Measurements from ENCODE around the gene CCR6. TPM values are rescaled to one million over a fixed set of nuclear protein-coding genes. Genes with fewer than 3 reads are reported as not detected.

Gene CCR6
- total and polyA plus RNA-seq, 10 of the 15 experiments (the other 5 are each of a cell fraction or from before 2014, with no cell fraction given): 2.2 to 7.6 (median 6.7) TPM

DNA sequence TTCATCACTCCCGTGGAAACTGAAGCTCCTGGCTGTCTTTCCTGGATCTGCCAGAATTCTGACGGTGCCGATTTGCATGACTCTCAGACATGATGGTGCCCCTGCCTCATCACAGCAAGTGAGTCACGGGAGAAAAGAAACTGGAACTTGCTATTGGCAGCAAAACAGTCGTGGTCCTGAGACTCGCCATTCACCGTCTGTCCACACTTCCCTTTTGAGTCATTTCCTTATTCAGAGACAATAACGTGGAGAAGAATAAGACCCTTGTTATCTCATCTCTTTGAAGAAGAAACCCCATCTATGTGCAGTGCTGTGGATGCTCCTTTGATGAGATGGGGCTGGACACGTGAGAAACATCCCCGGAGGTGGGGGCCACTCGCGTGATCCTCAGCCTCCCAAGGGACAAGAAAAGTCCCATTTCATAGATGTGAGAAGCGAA lies 30.6 kb downstream of the CCR6 start (continued):
- TF ChIP-seq SMARCA5 (IDR thresholded peaks at IDR 0.05) (no peak), BCL11A (IDR thresholded peaks at IDR 0.05; ENCODE audit: low read depth, low read length) (peak; percentile 60; the same call in 1 of the 2 replicates), RFX5 (IDR thresholded peaks at IDR 0.05; ENCODE audit: low read depth, low read length) (peak; percentile 57; the same call in 1 of the 2 replicates), KAT2A (conservative IDR thresholded peaks at IDR 0.05; ENCODE audit: control insufficient read depth, low read depth, low read length) (no peak), RUNX3 (IDR thresholded peaks at IDR 0.05; ENCODE audit: low read length) (peak; percentile 70), POU2F2 (IDR thresholded peaks at IDR 0.05; ENCODE audit: borderline replicate concordance, low read depth, low read length) (peak; percentile 74; the same call in 1 of the 3 replicates), MYC (IDR thresholded peaks at IDR 0.05; ENCODE audit: insufficient read depth, insufficient read length, insufficient replicate concordance, low read length, severe bottlenecking) (no peak), EGR1 (IDR thresholded peaks at IDR 0.05; ENCODE audit: borderline replicate concordance in 1 of 2, low read depth in 2 of 2, low read length in 2 of 2) (0 out of 3 replicates have a peak, but pooled peaks of 1 of the 2 experiments have one; percentile 37), CHD2 (IDR thresholded peaks at IDR 0.05; ENCODE audit: borderline replicate concordance, low read depth, low read length) (peak; percentile 46; the same call in 1 of the 2 replicates), IKZF1 (conservative IDR thresholded peaks at IDR 0.05) (peak; percentile 73; the same call in 1 of the 2 replicates), SUZ12 (IDR thresholded peaks at IDR 0.05; ENCODE audit: unreplicated experiment) (no peak), ATF7 (IDR thresholded peaks at IDR 0.05; ENCODE audit: low read depth) (peak; percentile 75), HDAC6 (IDR thresholded peaks at IDR 0.05; ENCODE audit: unreplicated experiment) (no peak), POLR2AphosphoS5 (IDR thresholded peaks at IDR 0.05; ENCODE audit: low read length) (peak; percentile 10; the same call in 1 of the 2 replicates), SREBF2 (IDR thresholded peaks at IDR 0.05; ENCODE audit: low read length) (no peak), KLF5 (IDR thresholded peaks at IDR 0.05; ENCODE audit: partially characterized antibody) (no peak), RAD21 (IDR thresholded peaks at IDR 0.05; ENCODE audit: insufficient read depth, low read depth, low read length) (no peak)
- TF ChIP-seq, protein P1, sequence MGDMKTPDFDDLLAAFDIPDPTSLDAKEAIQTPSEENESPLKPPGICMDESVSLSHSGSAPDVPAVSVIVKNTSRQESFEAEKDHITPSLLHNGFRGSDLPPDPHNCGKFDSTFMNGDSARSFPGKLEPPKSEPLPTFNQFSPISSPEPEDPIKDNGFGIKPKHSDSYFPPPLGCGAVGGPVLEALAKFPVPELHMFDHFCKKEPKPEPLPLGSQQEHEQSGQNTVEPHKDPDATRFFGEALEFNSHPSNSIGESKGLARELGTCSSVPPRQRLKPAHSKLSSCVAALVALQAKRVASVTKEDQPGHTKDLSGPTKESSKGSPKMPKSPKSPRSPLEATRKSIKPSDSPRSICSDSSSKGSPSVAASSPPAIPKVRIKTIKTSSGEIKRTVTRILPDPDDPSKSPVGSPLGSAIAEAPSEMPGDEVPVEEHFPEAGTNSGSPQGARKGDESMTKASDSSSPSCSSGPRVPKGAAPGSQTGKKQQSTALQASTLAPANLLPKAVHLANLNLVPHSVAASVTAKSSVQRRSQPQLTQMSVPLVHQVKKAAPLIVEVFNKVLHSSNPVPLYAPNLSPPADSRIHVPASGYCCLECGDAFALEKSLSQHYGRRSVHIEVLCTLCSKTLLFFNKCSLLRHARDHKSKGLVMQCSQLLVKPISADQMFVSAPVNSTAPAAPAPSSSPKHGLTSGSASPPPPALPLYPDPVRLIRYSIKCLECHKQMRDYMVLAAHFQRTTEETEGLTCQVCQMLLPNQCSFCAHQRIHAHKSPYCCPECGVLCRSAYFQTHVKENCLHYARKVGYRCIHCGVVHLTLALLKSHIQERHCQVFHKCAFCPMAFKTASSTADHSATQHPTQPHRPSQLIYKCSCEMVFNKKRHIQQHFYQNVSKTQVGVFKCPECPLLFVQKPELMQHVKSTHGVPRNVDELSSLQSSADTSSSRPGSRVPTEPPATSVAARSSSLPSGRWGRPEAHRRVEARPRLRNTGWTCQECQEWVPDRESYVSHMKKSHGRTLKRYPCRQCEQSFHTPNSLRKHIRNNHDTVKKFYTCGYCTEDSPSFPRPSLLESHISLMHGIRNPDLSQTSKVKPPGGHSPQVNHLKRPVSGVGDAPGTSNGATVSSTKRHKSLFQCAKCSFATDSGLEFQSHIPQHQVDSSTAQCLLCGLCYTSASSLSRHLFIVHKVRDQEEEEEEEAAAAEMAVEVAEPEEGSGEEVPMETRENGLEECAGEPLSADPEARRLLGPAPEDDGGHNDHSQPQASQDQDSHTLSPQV (IDR thresholded peaks at IDR 0.05): no peak
- TF ChIP-seq, protein P2, sequence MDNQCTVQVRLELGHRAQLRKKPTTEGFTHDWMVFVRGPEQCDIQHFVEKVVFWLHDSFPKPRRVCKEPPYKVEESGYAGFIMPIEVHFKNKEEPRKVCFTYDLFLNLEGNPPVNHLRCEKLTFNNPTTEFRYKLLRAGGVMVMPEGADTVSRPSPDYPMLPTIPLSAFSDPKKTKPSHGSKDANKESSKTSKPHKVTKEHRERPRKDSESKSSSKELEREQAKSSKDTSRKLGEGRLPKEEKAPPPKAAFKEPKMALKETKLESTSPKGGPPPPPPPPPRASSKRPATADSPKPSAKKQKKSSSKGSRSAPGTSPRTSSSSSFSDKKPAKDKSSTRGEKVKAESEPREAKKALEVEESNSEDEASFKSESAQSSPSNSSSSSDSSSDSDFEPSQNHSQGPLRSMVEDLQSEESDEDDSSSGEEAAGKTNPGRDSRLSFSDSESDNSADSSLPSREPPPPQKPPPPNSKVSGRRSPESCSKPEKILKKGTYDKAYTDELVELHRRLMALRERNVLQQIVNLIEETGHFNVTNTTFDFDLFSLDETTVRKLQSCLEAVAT (IDR thresholded peaks at IDR 0.05): no peak
- TF ChIP-seq, protein P3, sequence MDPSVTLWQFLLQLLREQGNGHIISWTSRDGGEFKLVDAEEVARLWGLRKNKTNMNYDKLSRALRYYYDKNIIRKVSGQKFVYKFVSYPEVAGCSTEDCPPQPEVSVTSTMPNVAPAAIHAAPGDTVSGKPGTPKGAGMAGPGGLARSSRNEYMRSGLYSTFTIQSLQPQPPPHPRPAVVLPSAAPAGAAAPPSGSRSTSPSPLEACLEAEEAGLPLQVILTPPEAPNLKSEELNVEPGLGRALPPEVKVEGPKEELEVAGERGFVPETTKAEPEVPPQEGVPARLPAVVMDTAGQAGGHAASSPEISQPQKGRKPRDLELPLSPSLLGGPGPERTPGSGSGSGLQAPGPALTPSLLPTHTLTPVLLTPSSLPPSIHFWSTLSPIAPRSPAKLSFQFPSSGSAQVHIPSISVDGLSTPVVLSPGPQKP (IDR thresholded peaks at IDR 0.05; ENCODE audit: low read depth, low read length): no peak
- TF ChIP-seq, protein P4, sequence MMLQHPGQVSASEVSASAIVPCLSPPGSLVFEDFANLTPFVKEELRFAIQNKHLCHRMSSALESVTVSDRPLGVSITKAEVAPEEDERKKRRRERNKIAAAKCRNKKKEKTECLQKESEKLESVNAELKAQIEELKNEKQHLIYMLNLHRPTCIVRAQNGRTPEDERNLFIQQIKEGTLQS (IDR thresholded peaks at IDR 0.05; ENCODE audit: borderline replicate concordance, extremely low read depth, low read depth, low read length): no peak

All from GM12878 (cell line).